ENCODE data around the gene MAPK4. TPM values are rescaled to one million over a fixed set of nuclear protein-coding genes. Genes with fewer than 3 reads are reported as not detected.
A peak's percentile ranks its signal among the peaks of the same experiment; 100 is the strongest.

The MAPK4 gene
- total RNA-seq, 2 donors from 2014 or later, result 1.0 to 1.6 TPM

DNA sequence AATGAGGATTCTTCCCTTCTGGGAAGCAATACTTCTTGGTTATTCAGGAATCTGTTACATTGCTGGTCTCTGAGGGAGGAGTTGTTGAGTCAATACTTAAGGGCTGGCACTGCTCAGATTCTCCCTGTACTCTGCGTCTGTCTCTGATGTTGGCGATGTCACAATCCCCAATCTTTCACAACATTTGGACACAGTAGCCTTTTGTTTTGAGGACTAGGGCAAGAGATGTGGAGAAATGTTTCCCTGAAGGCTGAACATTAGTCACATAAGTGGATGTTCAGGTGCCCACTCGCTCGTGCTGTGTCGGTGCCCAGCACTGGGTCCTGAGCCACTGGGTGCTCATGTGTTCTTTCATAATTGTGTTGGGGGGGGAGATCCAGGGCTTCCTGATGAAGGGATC, 55.0 kb downstream of the MAPK4 start:
- ATAC-seq, result peak; percentile 92
- WGBS, 2 donors, result 45 to 57% methylated on average over 5 of the region's 5 CpGs
- H3K27ac ChIP-seq, result peak overlapping the region in 2 of 4 donors; percentile 43 to 47
- intact Hi-C loops (cut with DNase I), result no loop called here
- H3K27me3 ChIP-seq, result no peaks in the 10 kb centered on the region
- H3K9me3 ChIP-seq, result no peaks in the 10 kb centered on the region
- H3K4me1 ChIP-seq, result peaks cover 7% of the 10 kb centered on the region
- DNase-seq, result peak; percentile 17 to 64 (median 26)
- TF ChIP-seq CTCF (IDR thresholded peaks at IDR 0.05) (no peak), POLR2A (IDR thresholded peaks at IDR 0.05) (no peak)
- no peaks in the 10 kb centered on the region for H3K36me3 ChIP-seq (replicated peaks in 1 of 2; ENCODE audit: insufficient read depth in 1 of 2, low read depth in 2 of 2)
- no peak overlapping the region for H3K4me3 ChIP-seq

- Histone ChIP-seq H3K27me3 (no peaks in the 10 kb centered on the region), H3K9me3 (no peaks in the 10 kb centered on the region), H3K4me3 (no peak overlapping the region), H3K36me3 (replicated peaks in 1 of 2; ENCODE audit: insufficient read depth in 1 of 2, low read depth in 2 of 2) (no peaks in the 10 kb centered on the region), H3K27ac (no peak overlapping the region), H3K4me1 (peaks cover 7% of the 10 kb centered on the region)
- TF ChIP-seq CTCF (IDR thresholded peaks at IDR 0.05) (no peak), POLR2A (IDR thresholded peaks at IDR 0.05) (no peak)
- intact Hi-C loops (cut with DNase I), result no loop called here
- DNase-seq (no peak), ATAC-seq (no peak)
- 80 to 83% methylated on average over 5 of the region's 5 CpGs for WGBS, 2 donors
These were observed 56.7 kb downstream of the MAPK4 start for GRCh38 chr18:50616484-50617048.

DNA sequence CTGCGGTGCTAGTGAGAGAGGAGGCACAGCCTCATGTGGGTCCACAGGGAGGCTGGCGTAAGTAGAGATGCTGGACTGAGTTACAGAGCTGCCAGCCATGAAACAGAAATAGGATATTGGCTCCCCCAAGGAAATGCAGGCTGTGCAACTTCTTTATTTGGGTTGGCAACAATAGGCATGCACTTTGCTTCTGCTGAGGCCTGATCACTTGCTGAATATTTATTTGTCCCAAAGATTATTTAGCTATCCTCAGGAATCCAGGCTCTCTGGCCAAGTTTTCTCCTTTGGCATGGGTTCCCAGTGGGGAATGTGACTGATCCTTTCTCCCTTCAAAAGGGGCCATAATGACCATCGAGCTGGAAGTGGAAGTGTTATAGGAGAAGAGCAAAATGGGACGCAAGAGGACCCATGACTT, 60.0 kb downstream of the MAPK4 start:
- DNase-seq (no peak), ATAC-seq (no peak)
- 81 to 84% methylated on average over 4 of the region's 4 CpGs for WGBS, 2 donors
- Histone ChIP-seq H3K27ac (no peak overlapping the region), H3K4me1 (peaks cover 6% of the 10 kb centered on the region), H3K9me3 (no peaks in the 10 kb centered on the region), H3K4me3 (no peak overlapping the region), H3K27me3 (no peaks in the 10 kb centered on the region), H3K36me3 (replicated peaks in 1 of 2; ENCODE audit: insufficient read depth in 1 of 2, low read depth in 2 of 2) (no peaks in the 10 kb centered on the region)
- intact Hi-C loops (cut with DNase I), result no loop called here
- TF ChIP-seq CTCF (IDR thresholded peaks at IDR 0.05) (no peak), POLR2A (IDR thresholded peaks at IDR 0.05) (no peak)

- no peak overlapping the region for H3K27ac ChIP-seq
- H3K4me3 ChIP-seq, result no peak overlapping the region
- no peaks in the 10 kb centered on the region for H3K36me3 ChIP-seq (replicated peaks in 1 of 2; ENCODE audit: insufficient read depth in 1 of 2, low read depth in 2 of 2)
- H3K27me3 ChIP-seq, result no peaks in the 10 kb centered on the region
- no peak for DNase-seq
- intact Hi-C loops (cut with DNase I), result no loop called here
- WGBS, 2 donors, result 70 to 79% methylated on average over 2 of the region's 2 CpGs
- peaks cover 2% of the 10 kb centered on the region for H3K4me1 ChIP-seq
- TF ChIP-seq CTCF (IDR thresholded peaks at IDR 0.05), result no peak
- no peak for TF ChIP-seq POLR2A (IDR thresholded peaks at IDR 0.05)
- no peak for ATAC-seq
- no peaks in the 10 kb centered on the region for H3K9me3 ChIP-seq
These were observed 60.4 kb downstream of the MAPK4 start for GRCh38 chr18:50620319-50620718.

DNA sequence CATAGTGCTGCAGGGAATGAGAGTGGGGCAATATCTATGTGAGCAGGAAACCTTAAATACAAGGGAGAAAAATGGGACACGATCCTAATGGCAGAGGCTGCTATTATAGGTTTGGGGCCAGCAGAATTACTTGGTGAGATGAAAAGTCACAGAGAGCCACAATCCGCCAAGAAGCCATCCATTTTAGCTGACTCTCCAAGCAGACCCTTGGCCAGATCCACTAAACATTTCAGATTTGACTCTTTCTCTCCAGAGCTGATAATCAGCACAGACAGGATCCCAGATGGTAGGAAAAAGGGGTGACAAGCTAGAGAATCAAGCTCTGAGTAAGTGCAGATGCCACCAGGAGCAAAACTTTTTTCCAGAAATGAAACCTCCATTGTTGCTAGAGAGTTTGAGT, 61.5 kb downstream of the MAPK4 start:
- no peak overlapping the region for H3K27ac ChIP-seq

More for the DNA sequence above, 61.5 kb downstream of the MAPK4 start:
- intact Hi-C loops (cut with DNase I), result no loop called here
- WGBS, 2 donors, result 76 to 82% methylated on average over 2 of the region's 2 CpGs
- Histone ChIP-seq H3K4me1 (no peaks in the 10 kb centered on the region), H3K27me3 (no peaks in the 10 kb centered on the region), H3K4me3 (no peak overlapping the region), H3K9me3 (no peaks in the 10 kb centered on the region), H3K36me3 (replicated peaks in 1 of 2; ENCODE audit: insufficient read depth in 1 of 2, low read depth in 2 of 2) (no peaks in the 10 kb centered on the region)
- no peak for DNase-seq
- no peak for TF ChIP-seq POLR2A (IDR thresholded peaks at IDR 0.05)
- TF ChIP-seq CTCF (IDR thresholded peaks at IDR 0.05), result no peak
- ATAC-seq, result no peak

Measured in body of pancreas (tissue), 4 donors.